Type B pancreatic cell (in vitro differentiated cells): ENCODE data around the gene MRPS27. TPM values are rescaled to one million over a fixed set of nuclear protein-coding genes. Genes with fewer than 3 reads are reported as not detected.

ENCODE experiments used
- DNase-seq: peaks from one replicate; pipeline ENCODE4 v3.0.0; 2021; ENCODE audit warnings: mixed read lengths; ENCODE audit not compliant: unreplicated experiment; ENCODE audit errors: extremely low spot score
- H3K27ac Mint-ChIP-seq: 2 replicates; pipeline ENCODE4 v1.8.0; 2021; ENCODE audit warnings: mild to moderate bottlenecking, mixed read lengths
- H3K27me3 Mint-ChIP-seq: 2 replicates; pipeline ENCODE4 v1.8.0; 2021; ENCODE audit warnings: mixed read lengths
- H3K36me3 Mint-ChIP-seq: 2 replicates; pipeline ENCODE4 v1.8.0; 2021; ENCODE audit warnings: mixed read lengths
- H3K4me1 Mint-ChIP-seq: one replicate; pipeline ENCODE4 v1.8.0; 2021; ENCODE audit warnings: mixed read lengths; ENCODE audit not compliant: unreplicated experiment
- H3K4me3 Mint-ChIP-seq: 2 replicates; pipeline ENCODE4 v1.8.0; 2021; ENCODE audit warnings: mild to moderate bottlenecking, mixed read lengths
- H3K9me3 Mint-ChIP-seq: 2 replicates; pipeline ENCODE4 v1.8.0; 2021; ENCODE audit warnings: mixed read lengths
- total RNA-seq: library from RNA; stranded (reverse); gene quantifications from 2 replicates; pipeline ENCODE4 v1.2.1, GENCODE V29; 2021; ENCODE audit warnings: low replicate concordance
- TF ChIP-seq, protein P1 (sequence below): fragments of 200-600 bp; sonication (generic); conservative IDR thresholded peaks from 2 replicates; pipeline ENCODE4 v1.5.0; 2021; ENCODE audit warnings: antibody characterized with exemption, mild to moderate bottlenecking

The MRPS27 gene
- total RNA-seq, 1 donor from 2014 or later: 66.3 TPM

DNA sequence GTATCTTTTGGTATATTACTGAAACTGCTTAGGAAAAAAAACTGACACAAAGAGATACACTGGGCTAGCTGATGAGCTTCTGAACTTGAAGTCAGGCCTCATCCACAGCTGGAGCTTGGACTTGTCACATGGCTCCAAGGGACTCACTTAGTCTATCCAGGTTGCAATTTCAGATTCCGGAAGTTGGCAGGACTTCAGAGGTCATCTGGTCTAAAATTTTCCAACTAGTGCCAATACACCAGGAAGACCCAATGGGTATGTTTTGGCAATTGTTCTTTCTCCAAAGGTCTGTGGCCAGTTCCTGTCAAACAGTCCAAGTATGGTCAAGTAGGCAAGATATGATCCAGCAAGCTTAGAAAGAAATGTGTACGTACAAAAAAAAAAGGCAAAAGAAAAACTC is 36.7 kb downstream of the MRPS27 start:
- peaks cover 10% of the 10 kb centered on the region for H3K4me1 Mint-ChIP-seq
- TF ChIP-seq, protein P1, sequence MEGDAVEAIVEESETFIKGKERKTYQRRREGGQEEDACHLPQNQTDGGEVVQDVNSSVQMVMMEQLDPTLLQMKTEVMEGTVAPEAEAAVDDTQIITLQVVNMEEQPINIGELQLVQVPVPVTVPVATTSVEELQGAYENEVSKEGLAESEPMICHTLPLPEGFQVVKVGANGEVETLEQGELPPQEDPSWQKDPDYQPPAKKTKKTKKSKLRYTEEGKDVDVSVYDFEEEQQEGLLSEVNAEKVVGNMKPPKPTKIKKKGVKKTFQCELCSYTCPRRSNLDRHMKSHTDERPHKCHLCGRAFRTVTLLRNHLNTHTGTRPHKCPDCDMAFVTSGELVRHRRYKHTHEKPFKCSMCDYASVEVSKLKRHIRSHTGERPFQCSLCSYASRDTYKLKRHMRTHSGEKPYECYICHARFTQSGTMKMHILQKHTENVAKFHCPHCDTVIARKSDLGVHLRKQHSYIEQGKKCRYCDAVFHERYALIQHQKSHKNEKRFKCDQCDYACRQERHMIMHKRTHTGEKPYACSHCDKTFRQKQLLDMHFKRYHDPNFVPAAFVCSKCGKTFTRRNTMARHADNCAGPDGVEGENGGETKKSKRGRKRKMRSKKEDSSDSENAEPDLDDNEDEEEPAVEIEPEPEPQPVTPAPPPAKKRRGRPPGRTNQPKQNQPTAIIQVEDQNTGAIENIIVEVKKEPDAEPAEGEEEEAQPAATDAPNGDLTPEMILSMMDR: no peak
- no peaks in the 10 kb centered on the region for H3K27me3 Mint-ChIP-seq
- peak overlapping the region; percentile 46 for H3K27ac Mint-ChIP-seq
- H3K4me3 Mint-ChIP-seq: no peak overlapping the region
- peaks cover 41% of the 10 kb centered on the region for H3K36me3 Mint-ChIP-seq
- DNase-seq: no peak
- no peaks in the 10 kb centered on the region for H3K9me3 Mint-ChIP-seq

DNA sequence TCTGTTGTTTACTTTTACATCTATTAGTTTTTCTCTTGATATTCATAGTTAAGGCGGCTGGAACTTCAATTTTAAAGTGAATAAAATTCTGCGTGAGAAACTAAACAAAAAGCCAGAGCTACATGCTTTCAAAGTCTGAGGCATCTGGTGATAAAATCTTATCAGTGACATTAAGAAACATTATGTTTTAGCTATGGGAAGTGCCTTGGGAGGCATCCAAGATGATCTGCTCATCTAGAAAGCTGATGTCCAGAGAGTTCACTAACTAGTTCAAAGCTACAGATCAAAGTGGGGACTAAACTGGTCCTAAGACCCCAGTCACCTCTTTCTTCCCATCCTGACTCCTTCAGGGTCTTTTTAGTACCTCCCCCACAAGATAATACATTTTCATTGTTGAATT is 37.2 kb downstream of the MRPS27 start:
- H3K36me3 Mint-ChIP-seq: peaks cover 41% of the 10 kb centered on the region
- TF ChIP-seq, protein P1: no peak
- no peak for DNase-seq
- no peaks in the 10 kb centered on the region for H3K27me3 Mint-ChIP-seq
- no peak overlapping the region for H3K4me3 Mint-ChIP-seq
- peaks cover 10% of the 10 kb centered on the region for H3K4me1 Mint-ChIP-seq
- H3K27ac Mint-ChIP-seq: peak overlapping the region; percentile 46
- H3K9me3 Mint-ChIP-seq: no peaks in the 10 kb centered on the region

DNA sequence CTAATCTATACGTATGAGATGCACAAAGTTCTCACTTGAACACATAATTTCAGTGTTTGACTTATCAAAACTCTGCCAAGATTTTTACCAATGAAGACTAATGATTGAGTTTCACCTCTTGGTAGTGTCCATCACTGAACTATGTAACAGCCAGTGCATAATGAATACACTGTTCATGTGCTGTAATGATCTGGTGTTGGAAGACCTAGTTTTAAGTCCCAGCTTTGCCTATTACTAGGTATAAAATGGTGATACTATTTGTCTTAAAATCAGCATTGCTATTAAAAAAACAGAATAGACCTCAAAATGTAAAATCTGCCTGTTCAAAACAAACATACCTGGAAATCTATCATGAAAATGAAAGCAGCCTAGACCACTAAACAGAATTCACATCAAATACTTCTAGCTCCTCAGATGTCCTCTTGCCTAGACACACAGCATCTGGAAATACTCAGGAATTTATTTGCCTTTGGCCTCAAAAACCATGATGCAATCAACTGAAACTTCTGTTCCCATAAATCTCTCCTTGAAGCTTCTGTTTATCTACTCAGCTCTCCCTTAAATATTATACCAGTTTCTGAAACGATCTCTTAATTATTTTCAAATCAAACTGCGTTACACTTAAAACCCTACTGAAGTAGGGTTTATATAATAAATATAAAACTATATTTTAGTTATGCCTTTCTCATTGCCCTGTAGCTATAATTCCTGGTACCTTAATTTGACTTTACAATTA is 38.1 kb downstream of the MRPS27 start:
- no peak for DNase-seq
- TF ChIP-seq, protein P1: no peak
- peaks cover 10% of the 10 kb centered on the region for H3K4me1 Mint-ChIP-seq

DNA sequence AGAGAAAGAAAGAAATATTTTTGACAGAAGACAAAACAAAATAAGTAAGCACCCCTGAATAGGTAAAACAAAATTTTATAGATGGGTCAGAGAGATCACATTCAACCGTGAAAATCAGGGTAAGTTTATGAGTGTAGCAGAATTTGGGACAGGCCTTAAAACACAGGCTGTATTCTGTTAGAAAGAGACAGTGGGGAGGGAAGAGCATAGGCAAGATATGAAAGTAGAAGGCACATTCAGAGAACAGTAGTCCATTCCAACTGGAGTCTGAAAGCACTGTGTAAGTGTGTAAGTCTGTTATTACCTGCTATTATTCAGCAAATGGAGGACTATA is 38.6 kb downstream of the MRPS27 start:
- H3K27ac Mint-ChIP-seq: peak overlapping the region; percentile 66
- DNase-seq: no peak
- peaks cover 44% of the 10 kb centered on the region for H3K36me3 Mint-ChIP-seq
- H3K4me1 Mint-ChIP-seq: peaks cover 10% of the 10 kb centered on the region
- TF ChIP-seq, protein P1: no peak
- no peaks in the 10 kb centered on the region for H3K27me3 Mint-ChIP-seq
- no peak overlapping the region for H3K4me3 Mint-ChIP-seq
- peaks cover under 1% of the 10 kb centered on the region for H3K9me3 Mint-ChIP-seq

More for the DNA sequence above, 38.1 kb downstream of the MRPS27 start:
- Mint-ChIP-seq H3K27ac (peak overlapping the region; percentile 72), H3K9me3 (no peaks in the 10 kb centered on the region), H3K36me3 (peaks cover 44% of the 10 kb centered on the region), H3K4me3 (peak overlapping the region; percentile 18), H3K27me3 (no peaks in the 10 kb centered on the region)

DNA sequence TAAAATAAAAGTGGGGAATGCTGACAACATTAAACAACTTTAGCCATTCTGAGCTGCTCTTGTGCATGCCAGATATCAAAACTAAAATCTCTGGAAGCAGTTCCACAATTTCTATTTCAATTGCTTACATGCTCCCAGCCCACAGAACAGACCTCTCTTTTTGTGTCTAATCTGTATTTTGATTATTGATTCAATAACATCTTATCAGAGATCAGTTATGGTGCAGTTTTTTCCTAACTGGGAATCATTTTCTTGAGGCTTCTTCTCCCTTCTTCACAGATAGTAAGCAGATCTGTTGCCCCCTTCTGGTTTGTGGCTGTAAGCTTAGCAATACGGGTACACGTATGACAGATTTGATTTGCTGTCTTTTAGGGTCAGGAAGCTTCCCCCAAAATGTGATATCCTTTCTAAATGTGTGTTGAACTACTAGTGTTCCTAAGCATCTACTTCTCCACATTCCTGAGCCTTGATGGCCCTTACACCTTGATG is 39.4 kb downstream of the MRPS27 start:
- no peak for DNase-seq
- Mint-ChIP-seq H3K27me3 (no peaks in the 10 kb centered on the region), H3K9me3 (peaks cover 9% of the 10 kb centered on the region), H3K27ac (no peak overlapping the region), H3K4me3 (no peak overlapping the region), H3K4me1 (peaks cover 10% of the 10 kb centered on the region), H3K36me3 (peaks cover 47% of the 10 kb centered on the region)
- TF ChIP-seq, protein P1: peak; percentile 71
